ENCODE measurements around the gene CASZ1.

CASZ1 gene

GRCh38 chr1:10734962-10735544 is 61.4 kb downstream of the CASZ1 start:
- DNase-seq (ENCODE audit: insufficient read length, low spot score): no peak
- FAIRE-seq: no peak

DNA sequence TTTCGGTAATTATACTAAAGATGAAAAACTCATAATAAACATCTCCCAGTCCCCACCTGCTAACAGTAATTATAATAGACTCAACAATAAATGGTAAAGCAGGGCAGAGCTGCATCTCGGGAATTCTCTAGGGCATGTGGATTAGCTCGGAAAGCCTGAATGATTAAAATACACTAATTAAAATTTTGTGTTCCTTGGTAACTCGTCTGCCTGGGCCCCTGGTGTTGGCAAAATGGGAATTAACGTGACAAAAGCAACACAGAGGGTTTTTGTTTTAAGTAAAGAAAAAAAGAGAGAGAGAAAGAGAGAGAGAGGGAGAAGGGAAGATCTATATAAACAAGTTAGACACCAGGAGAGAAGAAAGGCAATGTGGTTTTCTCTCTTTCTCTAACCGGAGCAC is 62.1 kb downstream of the CASZ1 start:
- DNase-seq (ENCODE audit: insufficient read length, low spot score): no peak
- FAIRE-seq: no peak

- no peak for DNase-seq (ENCODE audit: insufficient read length, low spot score)
Observed at GRCh38 chr1:10733474-10734366, 62.7 kb downstream of the CASZ1 start.

GRCh38 chr1:10730985-10731384 is 65.5 kb downstream of the CASZ1 start:
- DNase-seq (ENCODE audit: insufficient read length, low spot score) (peak; percentile 63), FAIRE-seq (no peak)

More at GRCh38 chr1:10733474-10734366, 62.7 kb downstream of the CASZ1 start:
- FAIRE-seq: no peak

DNA sequence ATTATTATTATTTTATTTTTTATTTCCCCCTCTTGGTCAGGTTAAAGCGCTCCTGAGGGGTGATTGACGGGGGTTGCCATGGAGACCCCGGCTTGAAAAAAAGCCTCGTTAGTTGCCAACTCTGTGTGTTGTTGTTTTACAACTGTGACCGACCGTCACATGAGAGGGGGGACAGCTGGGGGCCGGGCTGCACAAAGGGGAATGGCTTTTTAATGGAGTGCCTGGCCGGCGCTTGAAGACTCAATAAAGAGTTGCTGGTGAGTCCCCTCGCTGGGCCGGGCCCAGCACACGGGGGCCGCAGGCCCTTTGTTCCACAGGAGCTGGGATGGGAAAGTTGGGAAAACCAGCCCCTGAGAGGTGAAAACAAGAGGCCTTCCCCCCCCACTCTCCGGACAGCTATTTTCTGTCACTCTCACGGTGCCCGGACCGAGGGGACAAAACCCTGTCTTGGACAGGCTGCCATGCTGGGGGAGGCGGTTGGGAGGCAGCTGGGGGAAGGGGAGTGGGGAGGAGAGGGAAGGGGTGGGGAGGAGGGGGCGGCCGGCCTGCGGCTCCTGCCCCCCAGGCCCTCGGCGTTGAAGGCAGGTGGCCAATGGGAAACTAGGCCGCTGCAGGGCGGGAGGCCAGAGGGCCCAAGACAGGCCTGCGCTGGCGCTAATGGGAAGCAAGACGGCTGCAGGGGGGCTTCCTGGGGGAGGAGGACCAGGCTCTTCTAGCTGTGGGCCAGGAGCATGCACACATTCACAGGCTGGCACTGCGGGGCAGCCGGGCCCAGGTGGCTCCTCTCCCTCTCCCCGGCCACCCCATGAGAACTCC is 67.6 kb downstream of the CASZ1 start:
- DNase-seq (ENCODE audit: insufficient read length, low spot score): no peak
- no peak for FAIRE-seq

DNA sequence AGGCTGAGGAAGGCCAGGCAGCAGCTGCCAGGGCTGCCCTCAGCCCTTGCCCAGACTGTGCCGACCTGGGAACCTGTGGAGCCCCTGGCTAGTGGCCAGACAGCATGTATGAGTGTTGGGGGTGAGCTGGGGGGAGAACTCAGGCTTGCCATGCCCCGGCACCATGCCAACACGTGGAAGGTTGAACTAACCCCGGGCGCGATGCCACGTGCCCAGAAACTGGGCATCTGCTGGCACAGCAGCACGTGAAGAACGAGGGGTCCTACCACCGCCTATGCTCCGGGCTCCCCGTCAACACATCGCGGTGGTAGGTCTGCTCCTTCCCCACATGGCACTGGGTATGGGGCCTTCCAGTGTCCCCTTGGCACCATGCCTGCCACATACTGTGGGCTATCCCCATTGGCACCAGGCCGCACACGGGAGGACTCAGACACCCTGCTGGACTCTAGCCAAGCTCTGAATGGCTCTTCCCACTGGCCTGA is 68.7 kb downstream of the CASZ1 start:
- no peak for FAIRE-seq
- DNase-seq (ENCODE audit: insufficient read length, low spot score): no peak

GRCh38 chr1:10726355-10726754 is 70.1 kb downstream of the CASZ1 start:
- no peak for DNase-seq (ENCODE audit: insufficient read length, low spot score)

DNA sequence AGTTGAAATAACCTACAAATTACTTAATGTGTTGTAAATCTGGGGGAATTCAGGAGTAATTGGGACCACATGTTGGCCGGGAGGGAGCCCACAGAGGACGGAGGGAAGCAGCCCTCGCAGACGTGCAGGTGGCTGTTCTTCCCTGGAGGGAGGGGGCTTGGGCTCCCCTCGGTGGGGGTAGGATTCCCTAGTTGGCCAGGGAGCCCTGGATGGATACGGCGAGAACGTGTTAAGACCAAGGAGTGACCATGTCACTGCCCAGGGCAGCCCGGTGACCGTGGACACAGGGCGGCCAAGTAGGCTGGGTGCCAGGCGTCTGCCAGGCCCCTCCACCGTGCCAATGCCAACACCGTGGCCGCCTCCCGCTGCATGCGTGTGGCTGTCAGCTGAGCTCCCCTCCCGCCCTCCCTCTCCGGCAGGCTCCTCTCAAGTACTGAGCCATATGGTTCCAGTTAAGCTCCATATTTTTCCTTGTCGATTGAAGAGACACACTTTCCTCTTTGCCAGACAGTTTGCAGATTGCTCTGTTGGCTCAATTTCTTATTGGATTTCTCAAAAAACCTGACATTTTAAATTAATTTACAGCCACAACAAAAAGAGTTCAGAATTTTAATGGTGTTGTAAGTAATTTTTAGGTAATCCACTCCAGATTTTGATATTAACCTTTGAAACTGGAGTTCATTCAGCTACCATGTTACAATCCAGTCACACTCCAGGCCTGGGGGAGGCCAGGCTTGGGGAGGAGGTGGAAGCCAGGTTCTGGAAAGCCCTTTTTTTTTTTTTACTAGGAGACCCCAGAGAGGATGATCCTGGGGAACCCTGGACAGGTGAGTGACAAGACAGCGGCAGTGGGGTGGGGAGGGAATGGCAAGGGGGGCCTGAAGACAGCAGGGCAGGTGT is 71.2 kb downstream of the CASZ1 start:
- FAIRE-seq: no peak
- no peak for DNase-seq (ENCODE audit: insufficient read length, low spot score)

More at GRCh38 chr1:10726355-10726754, 70.1 kb downstream of the CASZ1 start:
- FAIRE-seq: no peak

- FAIRE-seq (no peak), DNase-seq (ENCODE audit: insufficient read length, low spot score) (no peak)
Observed at GRCh38 chr1:10724511-10724910, 71.9 kb downstream of the CASZ1 start.

DNA sequence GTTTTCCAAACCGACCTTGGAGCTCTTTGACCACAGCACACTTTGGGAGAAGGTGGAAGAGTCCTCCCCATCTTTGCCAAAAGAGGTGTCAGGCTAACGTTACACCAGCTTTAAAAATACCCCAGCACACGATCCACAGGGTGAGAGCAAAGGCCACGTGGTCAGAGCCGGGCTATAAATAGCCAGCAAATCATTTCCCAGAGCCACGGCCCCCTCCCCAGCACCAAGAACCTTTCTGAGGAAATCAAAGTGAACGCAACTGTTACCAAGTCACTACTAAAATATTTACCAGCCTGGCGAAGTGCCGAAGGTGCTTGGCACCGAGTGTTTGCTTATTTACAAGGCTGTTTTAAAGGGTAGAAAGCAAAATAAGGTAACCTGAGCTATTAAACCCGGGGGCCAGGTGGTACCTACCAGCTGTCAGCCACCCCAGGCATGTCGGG is 72.4 kb downstream of the CASZ1 start:
- FAIRE-seq: peak; percentile 4
- DNase-seq (ENCODE audit: insufficient read length, low spot score): peak; percentile 37

GRCh38 chr1:10723317-10723716 is 73.1 kb downstream of the CASZ1 start:
- FAIRE-seq: no peak
- DNase-seq (ENCODE audit: insufficient read length, low spot score): no peak

DNA sequence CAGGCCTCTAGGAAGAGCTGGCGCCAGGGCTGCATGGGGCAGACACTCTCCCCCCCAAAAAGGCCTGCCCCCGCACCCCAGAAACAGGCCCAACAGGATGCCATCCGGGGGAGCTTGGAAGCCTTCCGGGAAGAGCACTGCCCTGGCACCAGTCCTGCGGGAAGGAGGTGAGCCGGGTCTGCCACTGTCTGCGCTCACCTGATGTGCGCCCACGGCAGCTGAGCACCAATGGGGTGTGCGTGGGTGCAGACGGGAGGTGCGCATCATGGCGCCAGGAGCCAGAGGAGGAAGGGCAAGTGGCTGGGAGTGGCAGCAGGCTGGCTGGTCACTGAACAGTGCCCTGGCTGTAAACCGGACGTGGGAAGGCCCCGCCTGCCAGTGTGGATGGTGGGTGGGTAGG is 73.6 kb downstream of the CASZ1 start:
- FAIRE-seq: no peak
- DNase-seq (ENCODE audit: insufficient read length, low spot score): no peak

- no peak for DNase-seq (ENCODE audit: insufficient read length, low spot score)
- no peak for FAIRE-seq
Observed at GRCh38 chr1:10721381-10722321, 74.8 kb downstream of the CASZ1 start.

- DNase-seq (ENCODE audit: insufficient read length, low spot score) (no peak), FAIRE-seq (no peak)
Observed at GRCh38 chr1:10720635-10721034, 75.8 kb downstream of the CASZ1 start.

DNA sequence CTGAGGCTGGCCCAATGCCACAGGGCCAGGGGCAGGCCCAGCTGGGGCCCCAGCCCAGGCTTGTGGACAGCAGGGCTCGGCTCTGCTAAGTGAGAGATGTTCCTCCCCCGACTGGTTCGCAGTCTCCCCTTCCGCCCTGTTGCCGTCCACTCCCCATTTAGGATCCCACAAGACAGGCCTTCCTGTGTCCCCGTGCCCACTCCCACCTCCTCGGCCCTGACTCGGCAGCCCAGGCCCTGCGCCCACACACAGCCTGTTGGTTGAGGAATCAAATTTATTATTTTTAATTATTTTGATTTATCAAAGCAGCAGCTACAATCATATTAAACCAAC is 78.4 kb downstream of the CASZ1 start:
- FAIRE-seq: no peak
- no peak for DNase-seq (ENCODE audit: insufficient read length, low spot score)

GRCh38 chr1:10717296-10718082 is 79.0 kb downstream of the CASZ1 start:
- DNase-seq (ENCODE audit: insufficient read length, low spot score) (no peak), FAIRE-seq (no peak)

DNA sequence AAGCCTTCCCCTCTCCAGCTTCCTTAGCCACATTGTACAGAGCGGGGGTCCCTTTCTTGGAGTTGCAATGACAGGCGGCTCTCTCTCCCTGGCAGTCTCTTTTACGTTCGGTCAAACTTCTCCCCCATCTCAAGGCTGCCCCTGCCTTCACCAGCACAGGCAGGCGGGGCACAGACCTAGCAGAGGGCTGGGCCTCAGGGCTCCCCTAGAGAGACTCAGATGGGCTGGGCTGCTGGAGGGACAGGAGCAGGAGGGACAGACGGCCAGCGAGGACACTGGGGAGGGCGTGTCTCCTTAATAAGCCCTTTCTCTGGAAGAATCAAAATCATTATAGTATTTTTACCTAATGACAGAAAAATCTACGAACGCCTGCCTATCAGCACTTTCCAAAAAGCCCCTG is 79.6 kb downstream of the CASZ1 start:
- no peak for DNase-seq (ENCODE audit: insufficient read length, low spot score)

GRCh38 chr1:10714337-10715114 is 81.9 kb downstream of the CASZ1 start:
- no peak for FAIRE-seq
- no peak for DNase-seq (ENCODE audit: insufficient read length, low spot score)

More for the DNA sequence above, 79.6 kb downstream of the CASZ1 start:
- no peak for FAIRE-seq

Measured in HTR-8/SVneo (cell line).